ENCODE measurements around the gene ARHGAP40.

Gene ARHGAP40

GRCh38 chr20:38685271-38685670 lies 83.7 kb downstream of the ARHGAP40 start:
- no peak for DNase-seq (ENCODE audit: low spot score)

- no peak for DNase-seq (ENCODE audit: low spot score)
Observed at GRCh38 chr20:38685853-38686473, 84.4 kb downstream of the ARHGAP40 start.

- DNase-seq (ENCODE audit: low spot score), result no peak
Observed at GRCh38 chr20:38692436-38693411, 91.1 kb downstream of the ARHGAP40 start.

GRCh38 chr20:38697306-38697705 lies 95.7 kb downstream of the ARHGAP40 start:
- DNase-seq (ENCODE audit: low spot score), result no peak

- no peak for DNase-seq (ENCODE audit: low spot score)
Observed at GRCh38 chr20:38698541-38698940, 96.9 kb downstream of the ARHGAP40 start.

- DNase-seq (ENCODE audit: low spot score), result no peak
Observed at GRCh38 chr20:38700141-38700540, 98.5 kb downstream of the ARHGAP40 start.
